OCI-LY7 (cell line): ENCODE measurements around the gene CLINT1.

Experiments
- EZH2phosphoT487 ChIP-seq: fragments of 200-600 bp; sonication (generic); IDR thresholded peaks from 2 replicates; pipeline ENCODE4 v1.6.1; 2018; ENCODE audit warnings: low read depth, borderline replicate concordance, mild to moderate bottlenecking, mixed run types, antibody characterized with exemption, low read length, moderate library complexity, mixed read lengths
- TF ChIP-seq, protein P1 (sequence below): fragments of 200-600 bp; sonication (generic); conservative IDR thresholded peaks from 2 replicates; pipeline ENCODE4 v1.5.1; 2014; ENCODE audit warnings: mild to moderate bottlenecking, antibody characterized with exemption, low read length, moderate library complexity, mixed read lengths

DNA sequence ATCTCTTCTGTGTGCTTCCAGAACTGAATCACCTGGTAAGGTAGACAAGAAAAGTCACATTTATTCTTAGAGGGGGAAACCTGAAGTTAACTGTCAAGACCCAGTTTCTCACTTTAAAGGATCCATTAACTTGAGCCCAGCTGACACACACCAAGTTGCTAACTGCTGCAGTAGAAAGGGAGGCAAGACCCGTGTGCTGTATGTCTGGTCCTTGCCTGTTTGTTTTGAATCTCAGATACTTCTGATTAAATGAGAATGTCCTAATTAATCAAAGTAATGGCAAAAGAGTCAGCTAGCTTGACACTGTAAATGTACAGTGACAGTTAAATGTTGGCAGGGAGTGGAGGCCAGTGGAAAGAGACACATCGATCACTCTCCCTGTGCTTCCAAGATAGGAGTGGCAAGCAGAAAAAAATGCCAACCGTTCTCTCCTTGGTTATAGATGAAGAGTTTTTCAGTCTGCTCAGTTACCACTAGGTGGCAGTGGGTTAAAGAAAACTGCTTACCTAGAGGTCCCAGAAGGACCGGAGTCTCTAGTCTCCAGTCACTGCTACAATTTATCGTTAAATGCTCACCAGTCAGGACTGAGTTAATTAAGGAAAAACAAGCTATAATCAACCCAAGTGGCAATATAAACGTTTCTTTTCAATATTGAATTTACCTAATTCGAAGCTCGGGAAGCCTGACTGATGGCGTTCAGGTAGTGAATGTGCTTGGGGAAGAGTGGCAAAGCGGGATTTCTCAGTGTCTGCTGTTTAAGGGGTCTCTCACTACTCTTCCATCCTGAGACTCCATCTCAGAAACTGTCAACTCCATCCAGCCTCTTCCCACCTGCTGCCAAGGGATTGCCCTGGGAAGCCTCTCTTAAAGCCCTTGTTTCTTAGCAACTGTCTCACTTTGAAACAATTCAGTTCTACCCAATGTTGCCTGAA lies 97.0 kb downstream of the CLINT1 start:
- TF ChIP-seq, protein P1, sequence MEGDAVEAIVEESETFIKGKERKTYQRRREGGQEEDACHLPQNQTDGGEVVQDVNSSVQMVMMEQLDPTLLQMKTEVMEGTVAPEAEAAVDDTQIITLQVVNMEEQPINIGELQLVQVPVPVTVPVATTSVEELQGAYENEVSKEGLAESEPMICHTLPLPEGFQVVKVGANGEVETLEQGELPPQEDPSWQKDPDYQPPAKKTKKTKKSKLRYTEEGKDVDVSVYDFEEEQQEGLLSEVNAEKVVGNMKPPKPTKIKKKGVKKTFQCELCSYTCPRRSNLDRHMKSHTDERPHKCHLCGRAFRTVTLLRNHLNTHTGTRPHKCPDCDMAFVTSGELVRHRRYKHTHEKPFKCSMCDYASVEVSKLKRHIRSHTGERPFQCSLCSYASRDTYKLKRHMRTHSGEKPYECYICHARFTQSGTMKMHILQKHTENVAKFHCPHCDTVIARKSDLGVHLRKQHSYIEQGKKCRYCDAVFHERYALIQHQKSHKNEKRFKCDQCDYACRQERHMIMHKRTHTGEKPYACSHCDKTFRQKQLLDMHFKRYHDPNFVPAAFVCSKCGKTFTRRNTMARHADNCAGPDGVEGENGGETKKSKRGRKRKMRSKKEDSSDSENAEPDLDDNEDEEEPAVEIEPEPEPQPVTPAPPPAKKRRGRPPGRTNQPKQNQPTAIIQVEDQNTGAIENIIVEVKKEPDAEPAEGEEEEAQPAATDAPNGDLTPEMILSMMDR = peak; percentile 96
- no peak for TF ChIP-seq EZH2phosphoT487
